Skeletal muscle satellite cell (primary cell): ENCODE data around the gene SLC26A5. TPM values are rescaled to one million over a fixed set of nuclear protein-coding genes. Genes with fewer than 3 reads are reported as not detected.

Experiments
- H3K27me3 ChIP-seq: 2 replicates; pipeline ENCODE4 v1.7.0; 2013; ENCODE audit warnings: low read length; ENCODE audit not compliant: control insufficient read depth, insufficient read depth
- H3K36me3 ChIP-seq: 2 replicates; pipeline ENCODE4 v1.7.0; 2013; ENCODE audit warnings: mild to moderate bottlenecking, control low read depth, low read length; ENCODE audit not compliant: insufficient read depth
- H3K4me1 ChIP-seq: 2 replicates; pipeline ENCODE4 v1.7.0; 2013; ENCODE audit warnings: low read length; ENCODE audit not compliant: control insufficient read depth, insufficient read depth
- H3K4me2 ChIP-seq: 2 replicates; pipeline ENCODE4 v1.7.0; 2013; ENCODE audit warnings: mild to moderate bottlenecking, low read length
- H3K4me3 ChIP-seq: 2 replicates; pipeline ENCODE4 v1.7.0; 2013; ENCODE audit warnings: low read length
- H3K9ac ChIP-seq: 2 replicates; pipeline ENCODE4 v1.7.0; 2013; ENCODE audit warnings: mild to moderate bottlenecking, low read depth, low read length, moderate library complexity
- H3K9me3 ChIP-seq: replicated peaks from 2 replicates; pipeline ENCODE4 v1.7.0; 2013; ENCODE audit warnings: mild to moderate bottlenecking, control low read depth, low read length
- small RNA-seq: library from RNA; depleted of rRNA; stranded (forward); fragments of <200 nt; gene quantifications from one replicate; pipeline ENCODE3, GENCODE V24; 2012

Gene SLC26A5

DNA sequence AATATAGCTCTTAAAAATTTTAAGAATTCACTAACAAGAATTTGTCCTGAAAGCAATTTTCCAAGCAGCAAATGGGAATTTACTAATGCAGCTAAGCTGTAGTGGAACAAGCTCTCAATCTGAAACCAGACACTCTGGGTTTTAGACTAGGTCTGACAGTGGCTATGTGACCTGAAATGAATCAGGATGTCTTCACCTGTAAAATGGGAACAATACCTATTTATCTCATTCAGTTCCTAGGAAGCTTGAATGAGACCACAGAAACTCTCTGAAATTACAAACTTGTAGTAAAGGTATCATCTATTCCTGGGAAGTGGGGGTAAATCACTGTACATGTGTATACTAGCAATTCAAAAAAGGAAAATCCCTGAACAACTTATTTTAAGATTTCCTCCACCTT lies 102.7 kb downstream of the SLC26A5 start:
- H3K4me3 ChIP-seq: peak overlapping the region; percentile 87
- peak overlapping the region; percentile 92 for H3K9ac ChIP-seq
- H3K27me3 ChIP-seq: no peaks in the 10 kb centered on the region
- no peaks in the 10 kb centered on the region for H3K9me3 ChIP-seq
- H3K4me2 ChIP-seq: peak overlapping the region; percentile 91
- H3K4me1 ChIP-seq: peaks cover 11% of the 10 kb centered on the region
- H3K36me3 ChIP-seq: peaks cover 20% of the 10 kb centered on the region

GRCh38 chr7:103341466-103341865 lies 104.5 kb downstream of the SLC26A5 start:
- Histone ChIP-seq H3K4me3 (no peak overlapping the region), H3K27me3 (no peaks in the 10 kb centered on the region), H3K9ac (no peak overlapping the region), H3K9me3 (no peaks in the 10 kb centered on the region), H3K4me2 (no peak overlapping the region), H3K4me1 (peaks cover 6% of the 10 kb centered on the region), H3K36me3 (peaks cover 33% of the 10 kb centered on the region)

GRCh38 chr7:103338864-103339263 lies 107.1 kb downstream of the SLC26A5 start:
- H3K27me3 ChIP-seq: no peaks in the 10 kb centered on the region
- H3K9ac ChIP-seq: no peak overlapping the region
- H3K4me3 ChIP-seq: no peak overlapping the region
- H3K4me1 ChIP-seq: peaks cover 6% of the 10 kb centered on the region
- peaks cover 35% of the 10 kb centered on the region for H3K36me3 ChIP-seq
- no peaks in the 10 kb centered on the region for H3K9me3 ChIP-seq
- H3K4me2 ChIP-seq: no peak overlapping the region

DNA sequence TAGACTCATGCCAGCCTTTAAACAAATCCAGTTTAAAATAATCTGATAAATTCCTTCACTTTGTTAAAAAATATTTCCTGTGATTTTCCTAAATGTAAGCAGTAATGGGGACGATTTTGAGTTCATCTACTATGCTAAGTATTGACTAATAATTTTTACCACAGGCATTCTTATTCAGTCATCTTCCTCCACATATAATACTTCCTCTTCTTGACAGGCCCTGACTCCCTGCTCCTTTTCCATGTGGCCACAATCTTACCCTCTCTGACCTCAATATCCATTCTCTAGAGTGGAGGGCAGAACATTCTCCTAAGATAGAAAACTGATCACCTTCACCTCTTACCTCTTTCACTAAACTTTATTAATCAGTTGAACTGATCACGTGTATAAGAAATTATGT lies 109.2 kb downstream of the SLC26A5 start:
- H3K4me2 ChIP-seq: no peak overlapping the region
- H3K9ac ChIP-seq: no peak overlapping the region
- no peaks in the 10 kb centered on the region for H3K4me1 ChIP-seq
- no peaks in the 10 kb centered on the region for H3K27me3 ChIP-seq
- H3K9me3 ChIP-seq: no peaks in the 10 kb centered on the region
- peaks cover 46% of the 10 kb centered on the region for H3K36me3 ChIP-seq
- H3K4me3 ChIP-seq: no peak overlapping the region

DNA sequence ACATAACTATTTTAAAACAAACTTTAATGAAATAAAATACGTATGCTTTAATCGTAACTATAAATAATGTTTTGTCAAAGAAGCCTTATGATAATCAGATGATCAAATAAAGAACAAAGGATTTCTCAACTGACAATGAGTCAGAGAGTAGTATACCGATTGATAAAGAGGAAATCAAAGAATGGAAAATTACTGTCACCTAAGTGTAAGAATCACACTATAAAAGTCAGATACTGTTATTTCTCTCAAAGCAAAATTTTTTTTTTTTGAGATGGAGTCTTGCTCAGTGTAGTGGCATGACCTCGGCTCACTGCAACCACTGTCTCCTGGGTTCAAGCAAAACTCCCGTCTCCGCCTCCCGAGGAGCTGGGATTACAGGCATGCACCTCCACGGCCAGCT lies 120.3 kb downstream of the SLC26A5 start:
- no peaks in the 10 kb centered on the region for H3K27me3 ChIP-seq
- H3K4me2 ChIP-seq: no peak overlapping the region
- H3K9me3 ChIP-seq: no peaks in the 10 kb centered on the region
- no peaks in the 10 kb centered on the region for H3K4me1 ChIP-seq
- no peak overlapping the region for H3K9ac ChIP-seq
- no peak overlapping the region for H3K4me3 ChIP-seq
- peaks cover 57% of the 10 kb centered on the region for H3K36me3 ChIP-seq

Small RNAs within 50 kb of the gene (small RNA-seq; reads per million reads assigned to genes)
- gene RF00019 (not detected), gene RPS29P16 (not detected)
